Vagina (tissue), 2 donors: ENCODE measurements around the gene CCDC102A. TPM values are rescaled to one million over a fixed set of nuclear protein-coding genes. Genes with fewer than 3 reads are reported as not detected.

ENCODE experiments used
- DNase-seq, 2 donors: peaks; one replicate each; pipeline ENCODE4 v3.0.0-alpha.2; 2017; ENCODE audit errors: extremely low spot score in 2 of 2
- H3K27ac ChIP-seq: fragments of 200-600 bp; sonication (generic); one replicate; pipeline ENCODE4 v1.5.1; 2019
- H3K27me3 ChIP-seq: fragments of 200-600 bp; sonication (generic); one replicate; pipeline ENCODE4 v1.5.1; 2019
- H3K36me3 ChIP-seq, 2 donors: fragments of 200-600 bp; sonication (generic); one replicate each; pipeline ENCODE4 v1.5.1; 2017 to 2019
- H3K4me1 ChIP-seq: fragments of 200-600 bp; sonication (generic); one replicate; pipeline ENCODE4 v1.5.1; 2019
- H3K4me3 ChIP-seq, 2 donors: fragments of 200-600 bp; sonication (generic); 1 replicate in 1 of 2; 2 replicates in 1 of 2; pipeline ENCODE4 v1.5.1; 2016 to 2019
- H3K9me3 ChIP-seq: fragments of 200-600 bp; sonication (generic); one replicate; pipeline ENCODE4 v1.5.1; 2019
- CTCF ChIP-seq, 3 experiments: fragments of 450-650 bp in 2 of 3; fragments of 200-600 bp in 1 of 3; sonication (generic) in 1 of 3; IDR thresholded peaks; one replicate each; pipeline ENCODE4 v1.5.1; 2017 to 2019; ENCODE audit warnings: antibody characterized with exemption in 3 of 3, mild to moderate bottlenecking in 2 of 3, moderate library complexity in 2 of 3
- POLR2A ChIP-seq, 2 donors: fragments of 450-650 bp; IDR thresholded peaks; one replicate each; pipeline ENCODE4 v1.6.1; 2017; ENCODE audit warnings: antibody characterized with exemption in 2 of 2, mild to moderate bottlenecking in 2 of 2, moderate library complexity in 2 of 2
- POLR2AphosphoS5 ChIP-seq, 2 donors: sonication (generic); formaldehyde crosslinking; IDR thresholded peaks; one replicate each; pipeline ENCODE4 v1.9.0; 2017; ENCODE audit warnings: antibody characterized with exemption in 2 of 2, mild to moderate bottlenecking in 2 of 2, low read depth in 1 of 2; ENCODE audit not compliant: insufficient read depth in 1 of 2
- intact Hi-C: fragments of 100-400 bp; cut with DNase I; formaldehyde crosslinking; loops from one replicate; pipeline ENCODE4 v1.15.1; 2023
- total RNA-seq: library from RNA; depleted of rRNA; stranded (reverse); fragments of >200 nt; gene quantifications from one replicate; pipeline ENCODE4 v1.2.3, GENCODE V29; 2016

CCDC102A gene
- total RNA-seq, 1 donor from 2014 or later: 22.1 TPM

- peaks cover 5% of the 10 kb centered on the region for H3K4me1 ChIP-seq
- intact Hi-C loops: no loop called here
- TF ChIP-seq POLR2AphosphoS5 (IDR thresholded peaks at IDR 0.05; ENCODE audit: insufficient read depth in 1 of 2, low read depth in 1 of 2) (no peak), POLR2A (IDR thresholded peaks at IDR 0.05) (no peak), CTCF (IDR thresholded peaks at IDR 0.05) (no peak)
- no peaks in the 10 kb centered on the region for H3K9me3 ChIP-seq
- peak; percentile 58 to 67 for DNase-seq
- H3K4me3 ChIP-seq: no peak overlapping the region
- no peak overlapping the region for H3K27ac ChIP-seq
- no peaks in the 10 kb centered on the region for H3K36me3 ChIP-seq
- no peaks in the 10 kb centered on the region for H3K27me3 ChIP-seq
Observed at GRCh38 chr16:57544124-57544653, 7.8 kb upstream of the CCDC102A start.

GRCh38 chr16:57541754-57542435 is 5.5 kb upstream of the CCDC102A start:
- H3K27ac ChIP-seq: no peak overlapping the region
- intact Hi-C loops: no loop called here
- no peak overlapping the region for H3K4me3 ChIP-seq
- peak; percentile 70 to 83 for DNase-seq
- H3K4me1 ChIP-seq: peaks cover 9% of the 10 kb centered on the region
- no peaks in the 10 kb centered on the region for H3K9me3 ChIP-seq
- H3K27me3 ChIP-seq: no peaks in the 10 kb centered on the region
- H3K36me3 ChIP-seq: no peaks in the 10 kb centered on the region
- no peak for TF ChIP-seq POLR2A (IDR thresholded peaks at IDR 0.05)

- TF ChIP-seq POLR2AphosphoS5 (IDR thresholded peaks at IDR 0.05; ENCODE audit: insufficient read depth in 1 of 2, low read depth in 1 of 2) (no peak), CTCF (IDR thresholded peaks at IDR 0.05) (no peak), POLR2A (IDR thresholded peaks at IDR 0.05) (no peak)
- peaks cover 14% of the 10 kb centered on the region for H3K4me1 ChIP-seq
- intact Hi-C loops: no loop called here
- peak; percentile 80 to 93 for DNase-seq
- H3K27ac ChIP-seq: no peak overlapping the region
- H3K4me3 ChIP-seq: no peak overlapping the region
- H3K27me3 ChIP-seq: no peaks in the 10 kb centered on the region
- no peaks in the 10 kb centered on the region for H3K36me3 ChIP-seq
- H3K9me3 ChIP-seq: no peaks in the 10 kb centered on the region
Observed at GRCh38 chr16:57540906-57541753, 4.8 kb upstream of the CCDC102A start.

- TF ChIP-seq CTCF (IDR thresholded peaks at IDR 0.05) (no peak), POLR2AphosphoS5 (IDR thresholded peaks at IDR 0.05; ENCODE audit: insufficient read depth in 1 of 2, low read depth in 1 of 2) (no peak), POLR2A (IDR thresholded peaks at IDR 0.05) (no peak)
- H3K27ac ChIP-seq: no peak overlapping the region
- DNase-seq: peak; percentile 82 to 83
- intact Hi-C loops: no loop called here
- H3K4me3 ChIP-seq: no peak overlapping the region
- H3K36me3 ChIP-seq: no peaks in the 10 kb centered on the region
- H3K9me3 ChIP-seq: no peaks in the 10 kb centered on the region
- H3K27me3 ChIP-seq: no peaks in the 10 kb centered on the region
- peaks cover 17% of the 10 kb centered on the region for H3K4me1 ChIP-seq
Observed at GRCh38 chr16:57540387-57540786, 4.0 kb upstream of the CCDC102A start.

GRCh38 chr16:57539072-57539796 is 2.9 kb upstream of the CCDC102A start:
- intact Hi-C loops: loop anchor here (10.0 kb wide), 1 partner anchor 234 kb away; no protein-coding TSS in a partner anchor
- Histone ChIP-seq H3K36me3 (no peaks in the 10 kb centered on the region), H3K4me3 (no peak overlapping the region), H3K27me3 (no peaks in the 10 kb centered on the region), H3K4me1 (peaks cover 28% of the 10 kb centered on the region), H3K27ac (no peak overlapping the region), H3K9me3 (no peaks in the 10 kb centered on the region)
- DNase-seq: peak in 1 of 2 donors; percentile 56
- TF ChIP-seq POLR2A (IDR thresholded peaks at IDR 0.05) (no peak), CTCF (IDR thresholded peaks at IDR 0.05) (no peak), POLR2AphosphoS5 (IDR thresholded peaks at IDR 0.05; ENCODE audit: insufficient read depth in 1 of 2, low read depth in 1 of 2) (no peak)
